Measurements from ENCODE around the gene C4A. TPM values are rescaled to one million over a fixed set of nuclear protein-coding genes. Genes with fewer than 3 reads are reported as not detected.

Gene C4A
- total and polyA plus RNA-seq, 2 of the 13 experiments (the other 11 are each of a cell fraction or from before 2014, with no cell fraction given): 165 to 478 TPM

DNA sequence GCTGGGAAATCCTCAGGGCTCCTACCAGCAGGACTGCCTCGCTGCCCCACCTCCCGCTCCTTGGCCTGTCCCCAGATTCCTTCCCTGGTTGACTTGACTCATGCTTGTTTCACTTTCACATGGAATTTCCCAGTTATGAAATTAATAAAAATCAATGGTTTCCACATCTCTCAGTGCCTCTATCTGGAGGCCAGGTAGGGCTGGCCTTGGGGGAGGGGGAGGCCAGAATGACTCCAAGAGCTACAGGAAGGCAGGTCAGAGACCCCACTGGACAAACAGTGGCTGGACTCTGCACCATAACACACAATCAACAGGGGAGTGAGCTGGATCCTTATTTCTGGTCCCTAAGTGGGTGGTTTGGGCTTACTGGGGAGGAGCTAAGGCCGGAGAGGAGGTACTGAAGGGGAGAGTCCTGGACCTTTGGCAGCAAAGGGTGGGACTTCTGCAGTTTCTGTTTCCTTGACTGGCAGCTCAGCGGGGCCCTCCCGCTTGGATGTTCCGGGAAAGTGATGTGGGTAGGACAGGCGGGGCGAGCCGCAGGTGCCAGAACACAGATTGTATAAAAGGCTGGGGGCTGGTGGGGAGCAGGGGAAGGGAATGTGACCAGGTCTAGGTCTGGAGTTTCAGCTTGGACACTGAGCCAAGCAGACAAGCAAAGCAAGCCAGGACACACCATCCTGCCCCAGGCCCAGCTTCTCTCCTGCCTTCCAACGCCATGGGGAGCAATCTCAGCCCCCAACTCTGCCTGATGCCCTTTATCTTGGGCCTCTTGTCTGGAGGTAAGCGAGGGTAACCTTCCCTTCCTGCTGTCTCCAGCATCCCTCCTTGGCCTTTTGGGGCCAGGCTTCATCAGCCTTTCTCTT, 36.1 kb upstream of the C4A start, which contains the start of gene CFB (continued):
- no peak for TF ChIP-seq ZNF615 (CRISPR knock-in tag; IDR thresholded peaks at IDR 0.05; ENCODE audit: borderline replicate concordance)
- TF ChIP-seq MTA1 (CRISPR knock-in tag; IDR thresholded peaks at IDR 0.05; ENCODE audit: borderline replicate concordance): peak; percentile 84
- TF ChIP-seq, protein P1, sequence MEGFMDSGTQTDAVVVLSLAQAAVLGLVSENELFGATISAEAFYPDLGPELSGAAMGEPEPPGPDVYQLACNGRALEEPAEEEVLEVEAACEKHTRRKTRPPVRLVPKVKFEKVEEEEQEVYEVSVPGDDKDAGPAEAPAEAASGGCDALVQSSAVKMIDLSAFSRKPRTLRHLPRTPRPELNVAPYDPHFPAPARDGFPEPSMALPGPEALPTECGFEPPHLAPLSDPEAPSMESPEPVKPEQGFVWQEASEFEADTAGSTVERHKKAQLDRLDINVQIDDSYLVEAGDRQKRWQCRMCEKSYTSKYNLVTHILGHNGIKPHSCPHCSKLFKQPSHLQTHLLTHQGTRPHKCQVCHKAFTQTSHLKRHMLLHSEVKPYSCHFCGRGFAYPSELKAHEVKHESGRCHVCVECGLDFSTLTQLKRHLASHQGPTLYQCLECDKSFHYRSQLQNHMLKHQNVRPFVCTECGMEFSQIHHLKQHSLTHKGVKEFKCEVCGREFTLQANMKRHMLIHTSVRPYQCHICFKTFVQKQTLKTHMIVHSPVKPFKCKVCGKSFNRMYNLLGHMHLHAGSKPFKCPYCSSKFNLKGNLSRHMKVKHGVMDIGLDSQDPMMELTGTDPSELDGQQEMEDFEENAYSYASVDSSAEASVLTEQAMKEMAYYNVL (CRISPR knock-in tag; IDR thresholded peaks at IDR 0.05; ENCODE audit: borderline replicate concordance): peak; percentile 40; the same call in 1 of the 2 replicates
- TF ChIP-seq NCOA5 (CRISPR knock-in tag; IDR thresholded peaks at IDR 0.05): 0 out of 2 replicates have a peak, but pooled peaks have one; percentile 44
- TF ChIP-seq, protein P2, sequence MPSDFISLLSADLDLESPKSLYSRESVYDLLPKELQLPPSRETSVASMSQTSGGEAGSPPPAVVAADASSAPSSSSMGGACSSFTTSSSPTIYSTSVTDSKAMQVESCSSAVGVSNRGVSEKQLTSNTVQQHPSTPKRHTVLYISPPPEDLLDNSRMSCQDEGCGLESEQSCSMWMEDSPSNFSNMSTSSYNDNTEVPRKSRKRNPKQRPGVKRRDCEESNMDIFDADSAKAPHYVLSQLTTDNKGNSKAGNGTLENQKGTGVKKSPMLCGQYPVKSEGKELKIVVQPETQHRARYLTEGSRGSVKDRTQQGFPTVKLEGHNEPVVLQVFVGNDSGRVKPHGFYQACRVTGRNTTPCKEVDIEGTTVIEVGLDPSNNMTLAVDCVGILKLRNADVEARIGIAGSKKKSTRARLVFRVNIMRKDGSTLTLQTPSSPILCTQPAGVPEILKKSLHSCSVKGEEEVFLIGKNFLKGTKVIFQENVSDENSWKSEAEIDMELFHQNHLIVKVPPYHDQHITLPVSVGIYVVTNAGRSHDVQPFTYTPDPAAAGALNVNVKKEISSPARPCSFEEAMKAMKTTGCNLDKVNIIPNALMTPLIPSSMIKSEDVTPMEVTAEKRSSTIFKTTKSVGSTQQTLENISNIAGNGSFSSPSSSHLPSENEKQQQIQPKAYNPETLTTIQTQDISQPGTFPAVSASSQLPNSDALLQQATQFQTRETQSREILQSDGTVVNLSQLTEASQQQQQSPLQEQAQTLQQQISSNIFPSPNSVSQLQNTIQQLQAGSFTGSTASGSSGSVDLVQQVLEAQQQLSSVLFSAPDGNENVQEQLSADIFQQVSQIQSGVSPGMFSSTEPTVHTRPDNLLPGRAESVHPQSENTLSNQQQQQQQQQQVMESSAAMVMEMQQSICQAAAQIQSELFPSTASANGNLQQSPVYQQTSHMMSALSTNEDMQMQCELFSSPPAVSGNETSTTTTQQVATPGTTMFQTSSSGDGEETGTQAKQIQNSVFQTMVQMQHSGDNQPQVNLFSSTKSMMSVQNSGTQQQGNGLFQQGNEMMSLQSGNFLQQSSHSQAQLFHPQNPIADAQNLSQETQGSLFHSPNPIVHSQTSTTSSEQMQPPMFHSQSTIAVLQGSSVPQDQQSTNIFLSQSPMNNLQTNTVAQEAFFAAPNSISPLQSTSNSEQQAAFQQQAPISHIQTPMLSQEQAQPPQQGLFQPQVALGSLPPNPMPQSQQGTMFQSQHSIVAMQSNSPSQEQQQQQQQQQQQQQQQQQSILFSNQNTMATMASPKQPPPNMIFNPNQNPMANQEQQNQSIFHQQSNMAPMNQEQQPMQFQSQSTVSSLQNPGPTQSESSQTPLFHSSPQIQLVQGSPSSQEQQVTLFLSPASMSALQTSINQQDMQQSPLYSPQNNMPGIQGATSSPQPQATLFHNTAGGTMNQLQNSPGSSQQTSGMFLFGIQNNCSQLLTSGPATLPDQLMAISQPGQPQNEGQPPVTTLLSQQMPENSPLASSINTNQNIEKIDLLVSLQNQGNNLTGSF (CRISPR knock-in tag; IDR thresholded peaks at IDR 0.05): 0 out of 2 replicates have a peak, but pooled peaks have one; percentile 2
- TF ChIP-seq ZNF850 (CRISPR knock-in tag; conservative IDR thresholded peaks at IDR 0.05): no peak
- peak; percentile 73 for TF ChIP-seq ESRRA (CRISPR knock-in tag; IDR thresholded peaks at IDR 0.05; ENCODE audit: low read depth)
- TF ChIP-seq ZNF703 (CRISPR knock-in tag; IDR thresholded peaks at IDR 0.05; ENCODE audit: borderline replicate concordance): peak; percentile 75; the same call in 1 of the 2 replicates
- no peak for TF ChIP-seq ARNT (IDR thresholded peaks at IDR 0.05)
- TF ChIP-seq, protein P3, sequence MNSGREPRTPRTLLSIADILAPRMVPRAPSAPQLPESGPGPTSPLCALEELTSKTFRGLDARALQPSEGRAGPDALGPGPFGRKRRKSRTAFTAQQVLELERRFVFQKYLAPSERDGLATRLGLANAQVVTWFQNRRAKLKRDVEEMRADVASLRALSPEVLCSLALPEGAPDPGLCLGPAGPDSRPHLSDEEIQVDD (CRISPR knock-in tag; IDR thresholded peaks at IDR 0.05; ENCODE audit: borderline replicate concordance): no peak; the same call in 1 of the 2 replicates
- no peak for TF ChIP-seq THYN1 (CRISPR knock-in tag; IDR thresholded peaks at IDR 0.05; ENCODE audit: borderline replicate concordance, low read depth)
- no peak; the same call in 1 of the 2 replicates for TF ChIP-seq ZNF3 (CRISPR knock-in tag; IDR thresholded peaks at IDR 0.05)
- TF ChIP-seq PHF8 (CRISPR knock-in tag; IDR thresholded peaks at IDR 0.05): no peak
- TF ChIP-seq MIXL1 (CRISPR knock-in tag; IDR thresholded peaks at IDR 0.05): peak; percentile 95
- 0 out of 2 replicates have a peak, but pooled peaks have one; percentile 57 for TF ChIP-seq HNRNPL (IDR thresholded peaks at IDR 0.05; ENCODE audit: low read depth, low read length)
- TF ChIP-seq ZNF383 (CRISPR knock-in tag; IDR thresholded peaks at IDR 0.05; ENCODE audit: borderline replicate concordance): 0 out of 2 replicates have a peak, but pooled peaks have one; percentile 63
- peak; percentile 95 for TF ChIP-seq ZNF136 (CRISPR knock-in tag; IDR thresholded peaks at IDR 0.05; ENCODE audit: low read depth)
- no peak for TF ChIP-seq KMT2A (CRISPR knock-in tag; IDR thresholded peaks at IDR 0.05)
- TF ChIP-seq ZNF230 (CRISPR knock-in tag; IDR thresholded peaks at IDR 0.05): peak; percentile 66; the same call in 1 of the 2 replicates
- TF ChIP-seq ZNF24 (IDR thresholded peaks at IDR 0.05): peak; percentile 11; the same call in 1 of the 2 replicates
- no peak for TF ChIP-seq ZNF550 (CRISPR knock-in tag; IDR thresholded peaks at IDR 0.05; ENCODE audit: borderline replicate concordance)
- TF ChIP-seq GABPB1 (CRISPR knock-in tag; IDR thresholded peaks at IDR 0.05): peak; percentile 54
- TF ChIP-seq CHD2 (IDR thresholded peaks at IDR 0.05; ENCODE audit: low read depth, low read length): peak; percentile 65

All from HepG2 (cell line).